A549 treated with CORT108297 at 1 μM for 4 hours (cell line): ENCODE measurements around the gene NSUN6. TPM values are rescaled to one million over a fixed set of nuclear protein-coding genes. Genes with fewer than 3 reads are reported as not detected.

Source experiments
- total RNA-seq: library from RNA; stranded (reverse); fragments of 200-300 nt; extraction: Qiagen RNA extraction; gene quantifications from 5 replicates; pipeline ENCODE4 v1.2.3, GENCODE V29; 2022

The NSUN6 gene, protein sequence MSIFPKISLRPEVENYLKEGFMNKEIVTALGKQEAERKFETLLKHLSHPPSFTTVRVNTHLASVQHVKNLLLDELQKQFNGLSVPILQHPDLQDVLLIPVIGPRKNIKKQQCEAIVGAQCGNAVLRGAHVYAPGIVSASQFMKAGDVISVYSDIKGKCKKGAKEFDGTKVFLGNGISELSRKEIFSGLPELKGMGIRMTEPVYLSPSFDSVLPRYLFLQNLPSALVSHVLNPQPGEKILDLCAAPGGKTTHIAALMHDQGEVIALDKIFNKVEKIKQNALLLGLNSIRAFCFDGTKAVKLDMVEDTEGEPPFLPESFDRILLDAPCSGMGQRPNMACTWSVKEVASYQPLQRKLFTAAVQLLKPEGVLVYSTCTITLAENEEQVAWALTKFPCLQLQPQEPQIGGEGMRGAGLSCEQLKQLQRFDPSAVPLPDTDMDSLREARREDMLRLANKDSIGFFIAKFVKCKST
- total RNA-seq, result 4.3 to 5.0 TPM (median 4.8 TPM) in 5 replicates

DNA sequence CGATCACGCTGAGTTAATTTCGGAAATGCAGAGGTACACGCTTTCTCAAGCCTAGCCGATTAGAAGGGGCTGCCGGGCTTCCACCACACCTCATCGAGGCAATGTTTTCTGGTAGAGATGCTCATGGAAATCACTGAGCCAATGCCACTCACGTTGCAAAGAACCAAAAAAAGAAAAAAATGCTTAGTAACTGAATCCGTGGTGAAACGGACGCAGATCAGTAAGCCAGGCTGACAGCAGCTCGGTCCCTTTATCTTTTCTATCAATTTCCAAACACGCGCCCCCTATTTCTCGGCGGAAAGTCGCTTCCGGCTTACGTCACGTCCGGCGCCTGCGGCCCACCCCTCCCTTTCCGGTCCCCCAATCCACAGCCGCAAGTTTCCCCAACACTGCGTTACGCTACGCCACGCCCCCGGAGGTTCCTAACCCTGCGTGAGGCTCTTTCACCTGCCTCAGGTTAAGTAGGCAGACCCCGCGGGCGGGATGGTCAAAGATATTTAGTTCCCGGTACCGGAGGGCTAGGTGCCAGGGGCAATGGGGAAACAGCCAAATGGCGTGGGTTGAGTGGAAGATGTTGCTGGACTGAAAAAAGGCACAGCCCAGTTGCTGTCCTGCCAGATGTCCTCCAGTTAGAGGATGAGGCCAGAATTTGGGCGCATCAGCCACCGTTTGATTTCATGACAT, at the start of gene NSUN6:
Gene NSUN6 (minus strand): TSS at position 264 of the 684 bp plus-strand sequence. CDS start 384 bp downstream, outside the sequence.

DNA sequence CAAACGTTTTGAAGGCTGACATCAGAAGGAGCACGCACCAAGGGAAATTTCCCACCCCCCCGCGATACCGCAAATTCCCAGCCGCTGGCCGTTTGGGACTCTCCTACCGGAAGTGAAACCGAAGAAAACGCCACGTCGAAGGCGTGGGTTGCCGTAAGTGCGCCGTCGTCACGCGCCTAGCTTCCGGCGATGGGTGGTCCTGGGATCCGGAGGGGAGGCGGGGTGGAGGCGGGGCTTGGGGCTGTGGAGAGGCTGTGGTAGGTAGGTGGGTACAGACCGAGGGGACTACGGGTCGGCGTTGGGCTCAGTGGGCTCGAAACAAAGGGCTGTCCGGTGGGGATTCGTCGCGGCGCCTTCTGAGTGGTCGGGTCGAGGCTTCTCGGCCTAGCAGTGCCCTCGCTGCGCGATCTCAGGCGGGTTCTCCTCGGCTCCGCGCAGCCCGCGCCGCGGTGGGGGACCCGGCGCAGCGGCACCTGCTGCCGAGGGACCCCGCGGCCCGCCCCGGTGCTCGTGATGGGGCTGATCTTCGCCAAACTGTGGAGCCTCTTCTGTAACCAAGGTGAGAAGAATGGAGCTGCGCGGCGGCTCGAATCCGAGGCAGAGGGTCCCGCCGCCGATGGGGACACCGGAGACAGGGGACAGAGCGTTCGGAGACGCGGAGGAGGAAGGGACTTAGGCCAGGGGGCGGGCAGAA, 7.9 kb upstream of the NSUN6 start, which contains the start of gene ARL5B:
Gene ARL5B (plus strand): TSS at position 307 of the 694 bp plus-strand sequence. CDS start 207 bp downstream, at position 514.

Other genes starting within 250 kb of the NSUN6 start
- 7.5 to 9.6 TPM (median 8.5 TPM) in 5 replicates for gene ARL5B, start 7.8 kb upstream of the NSUN6 start, total RNA-seq